HG02588 (cell line): ENCODE data around the gene GPR160.

Experiments used
- ATAC-seq: cut with Tn5 transposase; IDR thresholded peaks from one replicate; pipeline ENCODE4 v1.9.1; 2021; ENCODE audit warnings: mild to moderate bottlenecking, moderate library complexity; ENCODE audit not compliant: unreplicated experiment

The GPR160 gene

DNA sequence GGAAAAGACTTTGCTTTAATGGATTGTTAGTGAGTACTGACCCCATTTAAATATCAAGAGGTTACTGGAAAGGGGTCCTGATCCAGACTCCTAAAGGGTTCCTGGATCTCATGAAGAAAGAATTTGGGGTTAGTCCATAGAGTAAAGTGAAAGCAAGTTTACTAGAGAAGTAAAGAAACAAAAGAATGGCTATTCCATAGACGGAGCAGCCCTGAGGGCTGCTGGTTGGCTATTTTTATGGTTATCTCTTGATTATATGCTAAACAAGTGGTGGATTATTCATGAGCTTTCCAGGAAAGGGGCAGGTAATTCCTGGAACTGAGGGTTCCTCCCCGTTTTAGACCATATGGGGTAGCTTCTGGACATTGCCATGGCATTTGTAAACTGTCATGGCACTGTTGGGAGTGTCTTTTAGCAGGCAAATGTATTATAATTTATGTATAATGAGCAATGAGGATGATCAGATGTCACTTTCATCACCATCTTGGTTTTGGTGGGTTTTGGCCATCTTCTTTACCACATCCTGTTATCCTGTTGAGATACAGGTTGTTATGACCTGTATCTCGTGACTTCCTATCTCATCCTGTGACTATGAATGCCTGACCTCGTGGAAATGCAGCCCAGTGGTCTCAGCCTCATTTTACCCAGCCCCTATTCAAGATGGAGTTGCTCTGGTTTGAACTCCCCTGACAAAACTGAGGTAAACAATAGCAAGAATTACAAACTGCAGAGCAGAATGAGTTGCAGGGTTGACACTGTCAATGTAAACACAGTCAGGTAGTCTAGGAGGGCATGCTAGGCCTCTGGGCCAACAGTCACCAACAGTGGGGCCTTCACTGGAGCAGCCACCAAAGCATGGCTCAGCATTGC lies 10.3 kb upstream of the GPR160 start:
- no peak for ATAC-seq

- no peak for ATAC-seq
Observed at GRCh38 chr3:170033489-170033888, 4.3 kb upstream of the GPR160 start.

GRCh38 chr3:170038434-170039110 lies 777 bp downstream of the GPR160 start:
- peak; percentile 6 for ATAC-seq

DNA sequence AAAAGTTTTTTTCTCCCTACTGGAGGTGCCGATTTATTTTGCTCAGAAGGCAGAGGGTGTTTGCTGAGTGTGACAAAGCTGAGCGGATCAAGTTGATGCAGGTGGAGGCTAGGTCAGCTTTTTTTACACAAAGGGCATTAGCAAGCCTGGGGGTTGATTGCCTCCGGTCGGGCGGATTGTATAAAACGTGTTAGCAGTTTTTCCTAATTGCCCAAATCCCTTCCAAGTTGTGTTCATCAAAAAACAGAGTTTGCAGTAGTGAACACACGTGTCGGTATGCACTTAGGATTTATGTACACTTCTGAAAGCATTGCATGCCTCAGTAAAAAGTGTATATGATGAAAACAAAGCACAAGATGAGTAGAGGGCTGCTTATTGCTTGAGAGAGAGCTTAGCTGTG lies 2.6 kb downstream of the GPR160 start:
- no peak for ATAC-seq

DNA sequence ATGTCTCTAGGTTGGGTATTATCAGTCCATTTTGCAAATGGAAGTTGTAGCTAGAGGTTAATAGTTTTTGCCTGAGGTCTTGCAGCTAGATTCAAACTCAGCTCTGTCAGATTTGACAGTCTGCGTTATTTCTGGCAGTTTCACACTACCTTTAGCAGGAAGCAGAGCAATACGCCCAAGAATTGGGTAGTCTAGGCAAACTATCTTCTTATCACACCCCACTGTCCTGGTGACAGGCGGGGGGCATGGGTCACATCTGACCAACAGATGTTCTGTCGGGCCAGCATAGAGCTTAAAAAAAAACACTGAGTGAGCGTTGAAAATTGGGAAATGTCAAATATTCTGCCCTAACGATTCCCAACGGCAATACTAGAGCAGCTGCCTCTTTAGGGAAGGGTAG lies 5.7 kb downstream of the GPR160 start:
- ATAC-seq, result no peak

GRCh38 chr3:170044271-170044670 lies 6.5 kb downstream of the GPR160 start:
- ATAC-seq, result no peak

DNA sequence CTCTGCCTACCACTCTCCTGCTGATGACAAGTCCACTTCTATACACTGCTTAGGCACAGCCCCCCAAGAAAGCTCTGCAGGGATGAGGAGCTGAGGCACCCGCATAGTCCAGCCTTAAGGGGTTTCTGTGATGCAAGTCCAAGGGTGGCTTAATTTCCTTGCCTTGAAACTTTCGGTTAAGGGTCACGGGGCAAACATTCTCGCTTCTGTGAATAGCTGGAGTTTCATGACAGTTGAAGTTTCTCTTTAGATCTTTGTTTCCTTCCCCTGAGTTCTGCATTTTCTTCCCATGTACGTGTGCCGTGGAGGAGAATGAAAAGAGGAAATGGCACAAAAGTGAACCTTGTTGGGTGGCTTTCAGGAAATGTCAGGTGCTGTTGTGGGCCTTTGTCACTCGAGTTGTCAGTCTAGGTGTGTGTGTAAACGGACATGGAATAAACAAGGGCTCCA lies 7.0 kb downstream of the GPR160 start:
- ATAC-seq, result peak; percentile 84

- no peak for ATAC-seq
Observed at GRCh38 chr3:170046269-170047132, 8.7 kb downstream of the GPR160 start.

DNA sequence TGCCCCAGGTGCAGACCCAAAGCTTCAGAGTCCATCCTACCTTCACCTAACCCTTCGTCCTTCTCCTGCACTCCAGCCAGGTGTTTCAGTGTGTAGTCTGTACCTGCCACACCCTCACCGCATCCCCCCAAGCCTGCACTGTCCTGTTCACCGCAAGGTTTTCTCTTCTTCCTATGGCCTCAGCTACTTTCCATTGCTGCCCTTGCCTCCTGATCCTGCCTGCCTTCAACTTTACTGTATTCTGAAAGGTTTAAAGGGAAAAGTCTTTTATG lies 9.3 kb downstream of the GPR160 start:
- no peak for ATAC-seq

DNA sequence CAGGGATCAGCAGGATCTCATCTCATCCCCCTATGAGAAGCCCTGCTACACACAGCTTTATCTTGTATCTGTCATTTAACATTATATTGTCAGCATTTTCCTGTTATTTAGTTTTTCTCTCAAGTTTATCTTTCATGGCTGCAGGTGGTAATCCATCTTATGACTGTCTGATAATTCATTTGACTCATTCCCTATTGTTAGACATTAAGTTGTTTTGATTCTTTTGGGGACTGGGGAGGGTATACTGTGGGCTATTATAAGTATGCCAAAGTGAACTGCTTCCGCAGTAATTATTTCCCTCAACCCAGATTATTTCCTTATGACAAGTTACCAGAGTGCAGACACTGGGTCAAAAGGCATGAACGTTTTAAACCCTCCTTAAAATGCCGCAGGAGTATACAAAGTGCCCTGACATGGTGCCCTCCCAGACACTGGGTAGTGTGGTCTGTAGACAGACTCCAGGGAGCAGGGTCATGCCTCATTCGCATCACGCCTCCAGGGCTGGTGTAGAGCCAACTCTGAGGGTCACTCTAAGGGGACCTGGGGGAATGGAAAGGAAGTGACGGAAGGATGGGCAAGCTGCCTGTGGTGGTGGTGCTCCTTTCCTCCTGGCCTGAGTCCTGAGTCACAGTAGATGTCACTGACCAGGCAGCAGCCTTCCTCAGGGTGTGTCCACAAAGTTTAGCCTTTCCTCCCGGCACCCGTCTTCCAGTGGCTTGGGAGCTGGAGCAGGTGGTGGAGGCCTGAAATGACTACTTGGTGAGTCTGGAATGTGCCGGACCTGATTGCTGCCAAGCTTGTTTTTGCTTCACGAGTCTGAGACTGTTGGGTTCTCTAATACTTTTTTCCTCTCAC lies 11.6 kb downstream of the GPR160 start:
- ATAC-seq, result no peak

DNA sequence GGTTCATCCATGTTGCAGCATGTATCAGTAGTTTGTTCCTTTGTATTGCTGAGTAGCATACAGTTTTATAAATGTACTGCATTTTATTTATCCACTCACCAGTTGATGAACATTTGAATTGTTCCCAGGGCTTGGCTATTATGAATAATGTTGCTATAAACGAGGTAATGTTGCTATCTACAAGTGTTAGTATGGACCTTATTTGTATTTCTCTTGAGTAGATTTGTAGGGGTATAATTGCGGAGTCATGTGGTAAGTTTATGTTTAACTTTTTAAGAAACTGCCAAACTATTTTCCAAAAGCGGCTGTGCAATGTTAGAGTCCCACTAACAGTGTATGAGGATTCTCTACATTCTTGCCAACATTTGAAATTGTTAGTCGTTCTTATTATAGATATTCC lies 13.0 kb downstream of the GPR160 start:
- no peak for ATAC-seq

GRCh38 chr3:170052398-170052797 lies 14.6 kb downstream of the GPR160 start:
- no peak for ATAC-seq

DNA sequence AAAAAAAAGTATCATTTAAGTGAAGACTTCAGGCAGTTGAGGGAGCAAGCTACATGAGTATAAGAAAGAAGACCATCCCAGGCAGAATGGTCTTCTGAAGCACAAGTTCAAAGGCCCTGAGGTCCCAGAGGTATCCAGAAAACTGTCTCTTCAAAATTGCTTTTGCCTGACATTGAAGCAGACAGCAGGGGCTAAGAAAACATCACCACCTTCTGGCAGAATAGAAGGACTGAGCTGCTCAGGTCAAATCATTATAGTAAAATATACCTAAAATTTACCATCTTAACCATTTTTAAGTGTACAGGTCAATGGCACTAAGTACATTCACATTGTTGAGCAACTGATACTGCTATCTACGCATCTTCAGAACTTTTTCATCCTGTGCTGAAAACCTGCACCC lies 16.4 kb downstream of the GPR160 start:
- ATAC-seq, result no peak

GRCh38 chr3:170055209-170055608 lies 17.4 kb downstream of the GPR160 start:
- peak; percentile 64 for ATAC-seq

DNA sequence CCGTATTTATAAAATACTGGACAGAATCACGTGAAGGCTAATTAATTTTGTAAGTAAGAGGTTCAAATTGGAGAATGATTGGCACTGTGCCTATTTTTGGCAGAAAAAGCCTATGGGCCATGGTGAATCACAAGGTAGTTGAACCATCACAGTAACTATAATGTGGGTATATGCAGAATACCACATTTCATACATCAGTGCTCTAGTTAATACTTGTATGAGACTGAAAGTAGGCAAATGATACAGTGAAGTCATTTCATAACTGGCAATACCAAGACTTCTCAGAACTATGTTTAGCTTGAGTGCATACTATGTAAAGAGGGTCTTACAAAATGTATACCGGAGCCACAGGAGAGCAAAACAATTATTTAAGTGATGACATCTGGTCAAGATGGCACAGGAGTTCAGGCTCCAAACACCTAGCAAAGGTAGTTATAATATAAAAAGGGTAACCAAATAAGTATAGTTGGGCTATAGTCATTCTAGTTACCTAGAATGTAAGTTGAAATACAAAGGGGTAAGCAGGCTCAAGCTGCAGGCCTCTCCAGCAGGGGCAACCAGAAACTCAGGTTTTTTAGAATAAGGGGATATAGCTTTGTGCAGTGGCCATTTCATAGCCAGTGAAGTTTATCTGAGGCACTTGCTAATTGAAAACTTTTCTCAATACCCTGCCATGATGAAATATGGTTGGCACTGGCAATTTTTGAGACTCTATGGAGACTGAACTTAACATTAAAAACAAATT lies 19.1 kb downstream of the GPR160 start:
- ATAC-seq, result peak; percentile 90

GRCh38 chr3:170057550-170057949 lies 19.8 kb downstream of the GPR160 start:
- no peak for ATAC-seq

GRCh38 chr3:170058127-170058526 lies 20.3 kb downstream of the GPR160 start:
- no peak for ATAC-seq

DNA sequence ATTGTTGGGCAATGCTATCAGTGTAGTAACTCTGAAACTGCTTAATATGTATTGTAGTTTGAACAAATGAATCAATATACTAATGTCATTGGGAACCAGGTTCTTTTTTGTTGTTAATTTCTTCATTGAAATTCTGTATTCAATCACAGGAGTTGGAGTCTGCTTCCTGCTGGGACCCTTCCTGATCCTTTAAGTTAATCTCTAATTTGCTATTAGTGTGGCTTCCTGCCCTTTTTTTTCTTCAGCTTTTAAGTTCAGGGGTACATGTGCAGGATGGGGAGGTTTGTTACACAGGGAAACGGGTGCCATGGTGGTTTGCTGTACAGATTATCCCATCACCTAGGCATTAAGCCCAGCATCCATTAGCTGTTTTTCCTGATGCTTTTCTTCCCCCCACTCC lies 21.7 kb downstream of the GPR160 start:
- ATAC-seq, result no peak

GRCh38 chr3:170062068-170062467 lies 24.3 kb downstream of the GPR160 start:
- no peak for ATAC-seq

DNA sequence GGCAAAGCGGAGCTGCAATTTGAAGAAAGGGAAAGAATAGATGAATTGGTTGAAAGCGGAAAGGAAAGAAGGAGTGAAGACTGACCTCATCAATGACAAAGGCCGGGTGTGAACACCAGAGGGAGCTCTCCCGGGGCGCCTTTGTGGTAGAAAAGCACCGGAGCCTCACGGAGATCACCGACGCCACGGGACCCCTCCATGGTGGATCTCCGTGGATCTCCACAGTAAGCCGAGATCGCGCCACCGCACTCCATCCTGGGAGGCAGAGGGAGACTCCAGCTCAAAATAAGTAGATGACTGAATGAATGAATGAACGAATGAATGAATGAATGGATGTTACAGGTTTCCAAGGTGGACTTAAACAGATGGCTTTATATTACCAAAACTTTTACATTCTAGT lies 25.0 kb downstream of the GPR160 start:
- no peak for ATAC-seq
